SU-DHL-6 (cell line): ENCODE results near the gene UTP3.

ENCODE experiments used
- EZH2phosphoT487 ChIP-seq: fragments of 200-600 bp; sonication (generic), shearing (Covaris generic); conservative IDR thresholded peaks from 2 replicates; pipeline ENCODE4 v1.6.1; 2018; ENCODE audit warnings: mild to moderate bottlenecking, antibody characterized with exemption, low read length, moderate library complexity, mixed read lengths
- TF ChIP-seq, protein P1 (sequence below): fragments of 200-600 bp; sonication (generic); IDR thresholded peaks from one replicate; pipeline ENCODE4 v1.5.1; 2017; ENCODE audit warnings: antibody characterized with exemption, mild to moderate bottlenecking, low read length, moderate library complexity; ENCODE audit not compliant: insufficient read depth, poor library complexity, severe bottlenecking

DNA sequence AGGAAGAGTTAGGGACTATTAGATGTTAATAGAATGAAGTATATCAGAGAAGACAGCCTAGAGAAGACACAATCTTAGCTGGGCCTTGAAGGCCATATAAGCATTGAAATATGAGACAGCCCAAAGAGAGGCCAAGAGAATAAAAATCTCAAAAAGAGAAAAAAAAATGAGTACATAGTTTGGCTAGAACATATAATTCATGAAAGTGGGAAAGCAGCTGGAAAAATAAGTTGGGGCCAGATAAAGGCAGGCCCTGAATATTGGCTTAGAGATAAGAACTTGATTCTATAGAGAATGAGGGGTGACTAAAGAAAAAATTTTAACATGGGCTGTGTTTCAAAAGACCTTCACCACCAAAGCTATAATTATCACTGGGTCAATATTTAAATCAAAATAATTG lies 7.4 kb upstream of the UTP3 start:
- TF ChIP-seq, protein P1, sequence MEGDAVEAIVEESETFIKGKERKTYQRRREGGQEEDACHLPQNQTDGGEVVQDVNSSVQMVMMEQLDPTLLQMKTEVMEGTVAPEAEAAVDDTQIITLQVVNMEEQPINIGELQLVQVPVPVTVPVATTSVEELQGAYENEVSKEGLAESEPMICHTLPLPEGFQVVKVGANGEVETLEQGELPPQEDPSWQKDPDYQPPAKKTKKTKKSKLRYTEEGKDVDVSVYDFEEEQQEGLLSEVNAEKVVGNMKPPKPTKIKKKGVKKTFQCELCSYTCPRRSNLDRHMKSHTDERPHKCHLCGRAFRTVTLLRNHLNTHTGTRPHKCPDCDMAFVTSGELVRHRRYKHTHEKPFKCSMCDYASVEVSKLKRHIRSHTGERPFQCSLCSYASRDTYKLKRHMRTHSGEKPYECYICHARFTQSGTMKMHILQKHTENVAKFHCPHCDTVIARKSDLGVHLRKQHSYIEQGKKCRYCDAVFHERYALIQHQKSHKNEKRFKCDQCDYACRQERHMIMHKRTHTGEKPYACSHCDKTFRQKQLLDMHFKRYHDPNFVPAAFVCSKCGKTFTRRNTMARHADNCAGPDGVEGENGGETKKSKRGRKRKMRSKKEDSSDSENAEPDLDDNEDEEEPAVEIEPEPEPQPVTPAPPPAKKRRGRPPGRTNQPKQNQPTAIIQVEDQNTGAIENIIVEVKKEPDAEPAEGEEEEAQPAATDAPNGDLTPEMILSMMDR, result no peak
- no peak for TF ChIP-seq EZH2phosphoT487
